Naive thymus-derived CD4-positive, alpha-beta T cell (primary cell): ENCODE results near the gene KRTAP29-1. TPM values are rescaled to one million over a fixed set of nuclear protein-coding genes. Genes with fewer than 3 reads are reported as not detected.

Experiments
- ATAC-seq: fragments of 150-1000 bp; cut with Tn5 transposase; 2 replicates; pipeline ENCODE4 v1.10.0; 2021; ENCODE audit warnings: mild to moderate bottlenecking, moderate library complexity
- CTCF ChIA-PET: fragments of 350-600 bp; sonication (Branson Sonifier 250); formaldehyde crosslinking; loops from one replicate; lab custom pipeline; 2021; ENCODE audit warnings: antibody characterized with exemption; lab: Charles Lee
- POLR2A ChIA-PET: fragments of 350-600 bp; sonication (Branson Sonifier 250); formaldehyde crosslinking; loops from one replicate; lab custom pipeline; 2021; ENCODE audit warnings: antibody characterized with exemption, inconsistent platforms; lab: Charles Lee
- DNase-seq, 9 donors: peaks; one replicate each; pipeline versions ENCODE4 v3.0.0 to v3.0.0-alpha.2; 2020 to 2022; ENCODE audit warnings: mixed read lengths in 1 of 9
- H3K27ac ChIP-seq: one replicate; pipeline ENCODE4 v1.7.0; 2013; ENCODE audit warnings: mild to moderate bottlenecking, low read depth, low read length, moderate library complexity
- H3K27me3 ChIP-seq, 2 donors: one replicate each; pipeline ENCODE4 v1.7.0; 2013; ENCODE audit warnings: low read length in 2 of 2, mild to moderate bottlenecking in 2 of 2, moderate library complexity in 2 of 2; ENCODE audit not compliant: control insufficient read depth in 2 of 2, insufficient read depth in 2 of 2
- H3K36me3 ChIP-seq, 3 experiments: 1 replicate in 2 of 3; 2 replicates in 1 of 3; pipeline ENCODE4 v1.7.0; 2013; ENCODE audit warnings: low read length in 3 of 3, mild to moderate bottlenecking in 3 of 3, moderate library complexity in 1 of 3; ENCODE audit not compliant: insufficient read depth in 3 of 3, control insufficient read depth in 2 of 3
- H3K4me1 ChIP-seq, 2 donors: one replicate each; pipeline ENCODE4 v1.7.0; 2013; ENCODE audit warnings: low read length in 2 of 2, mild to moderate bottlenecking in 2 of 2, moderate library complexity in 1 of 2; ENCODE audit not compliant: control insufficient read depth in 2 of 2, insufficient read depth in 2 of 2
- H3K4me3 ChIP-seq: 2 replicates; pipeline ENCODE4 v1.7.0; 2013; ENCODE audit warnings: mild to moderate bottlenecking, low read length
- H3K9me3 ChIP-seq, 3 experiments: 1 replicate in 2 of 3; 2 replicates in 1 of 3; pipeline ENCODE4 v1.7.0; 2013; ENCODE audit warnings: low read length in 3 of 3; ENCODE audit not compliant: control insufficient read depth in 2 of 3
- H3K27ac Mint-ChIP-seq, 9 donors: one replicate each; pipeline ENCODE4 v1.8.0; 2020 to 2022; ENCODE audit warnings: mixed read lengths in 9 of 9, mild to moderate bottlenecking in 8 of 9, moderate library complexity in 5 of 9, inconsistent platforms in 2 of 9
- H3K27me3 Mint-ChIP-seq, 5 donors: one replicate each; pipeline ENCODE4 v1.8.0; 2021 to 2022; ENCODE audit warnings: mixed read lengths in 5 of 5, mild to moderate bottlenecking in 1 of 5
- H3K36me3 Mint-ChIP-seq, 5 donors: one replicate each; pipeline ENCODE4 v1.8.0; 2020 to 2022; ENCODE audit warnings: mixed read lengths in 5 of 5, mild to moderate bottlenecking in 3 of 5, inconsistent platforms in 1 of 5
- H3K4me1 Mint-ChIP-seq, 7 donors: one replicate each; pipeline ENCODE4 v1.8.0; 2020 to 2022; ENCODE audit warnings: mixed read lengths in 7 of 7, mild to moderate bottlenecking in 3 of 7, inconsistent platforms in 1 of 7
- H3K4me3 Mint-ChIP-seq, 10 donors: one replicate each; pipeline ENCODE4 v1.8.0; 2020 to 2022; ENCODE audit warnings: mild to moderate bottlenecking in 10 of 10, mixed read lengths in 10 of 10, moderate library complexity in 6 of 10, inconsistent platforms in 2 of 10
- H3K9me3 Mint-ChIP-seq, 11 donors: one replicate each; pipeline ENCODE4 v1.8.0; 2020 to 2022; ENCODE audit warnings: mixed read lengths in 11 of 11, mild to moderate bottlenecking in 4 of 11, inconsistent platforms in 1 of 11, moderate library complexity in 1 of 11
- intact Hi-C, 2 donors: fragments of 100-400 bp; cut with micrococcal nuclease; formaldehyde crosslinking; loops; one replicate each; pipeline ENCODE4 v1.15.1; 2023
- polyA plus RNA-seq, 2 donors: library from polyadenylated mRNA; unstranded; fragments of 300-500 nt; fragmentation: Illumina TruSeq; gene quantifications; one replicate each; pipeline ENCODE4 v1.2.3, GENCODE V29; 2021
- total RNA-seq, 6 experiments: library from RNA in 5 of 6; stranded (reverse) in 5 of 6; gene quantifications; 1 replicate in 5 of 6; 2 replicates in 1 of 6; pipeline ENCODE4 v1.2.3 and lab custom pipeline; 2021 to 2026

The KRTAP29-1 gene
- total and polyA plus RNA-seq, 7 experiments from 2014 or later = 0.30 TPM; not detected in 6

DNA sequence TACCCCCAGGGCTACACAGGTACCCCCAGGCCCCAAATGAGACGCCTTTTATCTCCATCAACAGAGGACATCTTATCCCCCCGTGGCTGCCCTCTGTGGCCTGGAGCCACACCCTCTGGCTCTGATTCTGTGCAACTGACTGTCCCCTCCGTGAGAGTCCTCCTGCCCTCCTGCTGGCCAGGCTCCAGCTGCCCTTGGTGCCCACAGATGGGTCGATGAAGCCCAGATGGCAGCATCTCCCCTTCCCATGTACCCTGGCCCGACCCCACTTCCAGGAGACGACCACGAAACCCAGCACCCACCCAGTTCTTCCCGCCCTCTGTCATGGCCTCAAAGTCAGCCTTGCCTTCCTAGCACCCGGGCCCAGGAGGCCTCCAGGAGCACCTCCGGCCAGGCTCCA, 22.5 kb upstream of the KRTAP29-1 start:
- H3K9me3 Mint-ChIP-seq = peaks cover 0 to 7% (median 4%) of the 10 kb centered on the region in 11 donors
- Histone ChIP-seq H3K27ac (no peak overlapping the region), H3K4me1 (peaks cover 34 to 48% of the 10 kb centered on the region in 2 donors), H3K36me3 (no peaks in the 10 kb centered on the region), H3K27me3 (no peaks in the 10 kb centered on the region), H3K4me3 (no peak overlapping the region), H3K9me3 (no peaks in the 10 kb centered on the region)
- DNase-seq (no peak), ATAC-seq (no peak)
- no peaks in the 10 kb centered on the region for H3K27me3 Mint-ChIP-seq
- H3K27ac Mint-ChIP-seq = peak overlapping the region in 2 of 9 donors; percentile 64 to 70
- peaks cover 0 to 4% (median 0%) of the 10 kb centered on the region in 5 donors for H3K36me3 Mint-ChIP-seq
- POLR2A ChIA-PET = no interaction called here
- CTCF ChIA-PET = no interaction called here
- H3K4me1 Mint-ChIP-seq = peaks cover 11 to 72% (median 57%) of the 10 kb centered on the region in 7 donors
- peak overlapping the region in 1 of 10 donors; percentile 18 for H3K4me3 Mint-ChIP-seq
- intact Hi-C loops = no loop called here

DNA sequence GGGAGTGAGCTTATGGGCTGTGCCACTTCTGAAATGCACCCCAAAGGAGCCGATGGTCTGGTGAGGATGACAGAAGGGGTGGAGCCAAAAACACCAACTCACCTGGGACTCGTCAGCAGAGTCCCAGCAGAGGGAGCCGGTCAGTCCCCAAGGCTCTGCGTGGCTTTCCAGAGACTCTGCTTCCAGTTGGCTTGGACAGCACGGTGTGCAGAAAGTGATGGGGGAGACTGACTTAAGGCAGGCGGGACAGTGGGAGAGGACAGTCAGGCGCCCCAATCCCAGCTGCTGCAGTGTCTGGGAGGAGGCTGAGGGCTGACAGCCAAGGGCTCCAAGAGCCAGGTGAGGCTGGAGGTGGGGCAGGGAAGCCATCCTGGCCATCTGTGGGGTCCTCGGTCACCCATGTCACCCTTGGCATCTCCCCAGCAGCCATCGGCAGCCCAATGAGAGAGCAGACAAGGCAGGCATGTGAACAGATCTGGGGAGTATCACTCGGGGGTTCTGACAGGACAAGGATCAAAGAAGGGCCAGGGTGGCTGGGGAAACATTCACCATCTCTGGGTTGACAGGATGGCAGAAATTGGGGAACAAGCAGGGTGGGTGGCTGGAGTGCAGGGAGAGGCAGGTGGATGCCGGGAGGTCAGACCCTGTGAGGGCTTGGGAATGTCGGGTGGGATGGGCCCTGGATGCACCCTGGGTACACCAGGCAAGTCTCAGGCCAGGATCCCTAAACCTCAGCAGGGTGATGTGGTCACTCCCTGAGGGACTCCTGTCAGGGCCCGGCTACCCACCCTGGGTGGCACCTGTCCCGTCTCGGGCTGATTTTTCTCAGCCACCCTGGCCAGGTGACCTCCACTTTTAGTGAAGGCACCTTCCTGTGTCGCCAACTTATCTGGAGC, 21.8 kb upstream of the KRTAP29-1 start:
- ChIA-PET POLR2A (interaction anchor here (5.0 kb wide), 1 partner anchor 16 kb away, joined by 36 read pairs; the partner anchor contains the start of gene KRTAP16-1), CTCF (interaction anchor here (0.7 to 2.5 kb wide), 3 partner anchors 17 to 324 kb away, joined by 4 to 13 read pairs (median 13); no protein-coding TSS in a partner anchor)
- peaks cover 0 to 14% (median 7%) of the 10 kb centered on the region in 11 donors for H3K9me3 Mint-ChIP-seq
- no peaks in the 10 kb centered on the region for H3K36me3 ChIP-seq
- no peaks in the 10 kb centered on the region for H3K27me3 Mint-ChIP-seq
- DNase-seq (no peak), ATAC-seq (peak; percentile 24)
- peaks cover 0 to 4% (median 2%) of the 10 kb centered on the region in 5 donors for H3K36me3 Mint-ChIP-seq
- H3K4me3 ChIP-seq = no peak overlapping the region
- H3K4me1 ChIP-seq = peaks cover 34 to 48% of the 10 kb centered on the region in 2 donors
- no peaks in the 10 kb centered on the region for H3K9me3 ChIP-seq
- H3K27ac Mint-ChIP-seq = peak overlapping the region in 7 of 9 donors; percentile 10 to 87 (median 53)
- intact Hi-C loops = loop anchor here in 1 of 2 donors (5.0 kb wide), 2 partner anchors 112 to 168 kb away; no protein-coding TSS in a partner anchor
- no peak overlapping the region for H3K27ac ChIP-seq
- no peaks in the 10 kb centered on the region for H3K27me3 ChIP-seq
- H3K4me1 Mint-ChIP-seq = peaks cover 11 to 68% (median 57%) of the 10 kb centered on the region in 7 donors
- peak overlapping the region in 1 of 10 donors; percentile 18 for H3K4me3 Mint-ChIP-seq

DNA sequence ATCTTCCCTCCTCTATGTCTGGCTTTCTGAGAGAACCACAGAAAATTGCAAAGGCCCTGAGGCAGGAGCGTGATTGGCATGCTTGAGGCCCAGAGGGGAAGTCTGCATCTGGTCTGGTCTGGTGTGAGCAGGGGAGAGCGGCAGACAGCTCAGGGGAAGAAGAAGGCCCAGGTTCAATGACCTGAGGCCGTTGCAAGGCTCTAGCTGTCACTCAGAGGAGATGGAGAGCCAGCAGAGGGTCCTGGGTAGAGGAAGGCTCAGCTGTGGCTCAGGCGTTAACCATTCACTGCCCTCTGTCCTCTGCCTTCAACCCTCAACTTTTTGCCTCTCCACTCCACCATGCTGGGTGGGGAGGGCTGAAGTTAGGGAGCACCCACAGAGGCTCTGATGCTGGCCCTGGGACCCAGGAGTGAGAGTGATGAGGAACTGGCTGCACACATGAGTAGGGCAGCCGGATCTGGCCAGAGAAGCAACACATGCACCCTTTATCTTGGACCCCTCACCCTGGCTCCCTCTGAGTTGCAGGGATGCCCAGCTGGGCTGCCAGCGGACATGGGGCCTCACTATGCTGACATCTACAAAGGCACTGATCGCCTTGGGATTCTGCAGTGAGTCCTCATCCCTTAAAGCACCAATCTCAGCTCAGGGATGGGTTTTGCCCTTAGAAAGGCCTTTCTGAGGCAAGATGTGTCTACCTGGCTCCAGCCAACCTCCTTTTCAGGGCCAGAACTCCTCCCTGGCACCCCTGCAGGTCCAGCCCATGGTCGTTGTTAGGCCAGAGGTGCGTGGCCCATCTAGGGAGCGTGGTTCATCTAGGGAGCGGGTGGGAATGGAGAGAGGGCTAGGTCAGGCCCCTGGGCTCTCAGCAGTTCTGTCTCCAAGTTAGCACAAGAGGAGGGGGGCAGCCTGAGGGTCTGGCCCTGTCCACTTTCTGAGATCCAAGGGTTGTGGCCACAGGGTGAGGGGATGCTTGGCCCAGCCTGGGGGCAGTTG, 20.5 kb upstream of the KRTAP29-1 start:
- no peaks in the 10 kb centered on the region for H3K27me3 ChIP-seq
- H3K36me3 ChIP-seq = no peaks in the 10 kb centered on the region
- ATAC-seq (no peak), DNase-seq (no peak)
- Mint-ChIP-seq H3K9me3 (peaks cover 0 to 20% (median 10%) of the 10 kb centered on the region in 11 donors), H3K4me1 (peaks cover 11 to 61% (median 52%) of the 10 kb centered on the region in 7 donors), H3K27ac (peak overlapping the region; percentile 26 to 87 (median 80)), H3K36me3 (peaks cover 0 to 4% (median 2%) of the 10 kb centered on the region in 5 donors), H3K27me3 (no peaks in the 10 kb centered on the region), H3K4me3 (peak overlapping the region in 3 of 10 donors; percentile 25 to 33 (median 27))
- no peak overlapping the region for H3K27ac ChIP-seq
- intact Hi-C loops = loop anchor here (1.0 to 5.0 kb wide), 14 partner anchors 15 to 520 kb away; no protein-coding TSS in a partner anchor
- CTCF ChIA-PET = interaction anchor here (0.6 to 3.9 kb wide), 26 partner anchors 9 to 466 kb away, joined by 3 to 39 read pairs (median 4); partner anchors contain the start of genes KRT33A and KRTAP16-1
- no peaks in the 10 kb centered on the region for H3K9me3 ChIP-seq
- POLR2A ChIA-PET = interaction anchor here (0.8 to 5.0 kb wide), 4 partner anchors 8 to 18 kb away, joined by 3 to 36 read pairs (median 3); partner anchors contain the start of gene KRTAP16-1
- no peak overlapping the region for H3K4me3 ChIP-seq
- H3K4me1 ChIP-seq = peaks cover 34 to 48% of the 10 kb centered on the region in 2 donors

GRCh38 chr17:41322094-41322902, 19.6 kb upstream of the KRTAP29-1 start:
- H3K27me3 ChIP-seq = no peaks in the 10 kb centered on the region
- peaks cover 0 to 20% (median 10%) of the 10 kb centered on the region in 11 donors for H3K9me3 Mint-ChIP-seq
- ChIA-PET POLR2A (interaction anchor here (0.6 to 5.0 kb wide), 11 partner anchors 8 to 412 kb away, joined by 3 to 36 read pairs (median 3); partner anchors contain the start of genes EIF1, KRTAP16-1 and KRTAP4-12), CTCF (interaction anchor here (0.6 to 3.9 kb wide), 32 partner anchors 9 to 520 kb away, joined by 3 to 39 read pairs (median 3); partner anchors contain the start of genes KRT33A and KRTAP16-1)
- intact Hi-C loops = loop anchor here (1.0 to 5.0 kb wide), 14 partner anchors 14 to 519 kb away; no protein-coding TSS in a partner anchor
- peaks cover 0 to 4% (median 2%) of the 10 kb centered on the region in 5 donors for H3K36me3 Mint-ChIP-seq
- DNase-seq = peak in 7 of 9 donors; percentile 50 to 75 (median 60)
- H3K27me3 Mint-ChIP-seq = no peaks in the 10 kb centered on the region
- H3K4me3 ChIP-seq = no peak overlapping the region
- no peaks in the 10 kb centered on the region for H3K9me3 ChIP-seq
- H3K27ac Mint-ChIP-seq = peak overlapping the region; percentile 34 to 87 (median 77)
- peaks cover 26 to 44% of the 10 kb centered on the region in 2 donors for H3K4me1 ChIP-seq
- no peaks in the 10 kb centered on the region for H3K36me3 ChIP-seq
- H3K4me1 Mint-ChIP-seq = peaks cover 11 to 59% (median 50%) of the 10 kb centered on the region in 7 donors
- no peak overlapping the region for H3K27ac ChIP-seq
- H3K4me3 Mint-ChIP-seq = peak overlapping the region in 2 of 10 donors; percentile 25 to 27
- peak; percentile 81 for ATAC-seq

DNA sequence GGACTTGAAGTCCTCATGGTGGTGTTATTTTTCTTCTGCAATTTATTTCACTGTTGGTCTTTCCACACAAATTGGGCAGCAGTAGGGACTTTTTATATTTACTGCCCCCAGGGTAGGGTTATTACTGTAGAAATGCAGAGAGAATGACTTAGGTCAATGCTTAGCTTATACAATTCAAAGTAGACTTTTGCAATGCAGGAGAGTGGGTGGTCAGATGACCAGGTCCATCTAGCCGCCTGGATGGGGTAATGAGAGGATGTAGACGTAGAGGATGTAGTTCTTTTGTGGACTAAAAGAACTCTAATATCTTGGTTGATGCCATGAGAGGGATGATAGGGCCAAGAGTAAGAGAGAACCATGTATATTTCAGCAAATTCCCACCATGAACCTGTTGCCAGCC, 15.6 kb upstream of the KRTAP29-1 start:
- intact Hi-C loops = no loop called here
- H3K27me3 ChIP-seq = no peaks in the 10 kb centered on the region
- H3K27me3 Mint-ChIP-seq = peaks cover 0 to 6% (median 0%) of the 10 kb centered on the region in 5 donors
- peaks cover 0 to 32% (median 21%) of the 10 kb centered on the region in 7 donors for H3K4me1 Mint-ChIP-seq
- H3K9me3 ChIP-seq = no peaks in the 10 kb centered on the region
- H3K27ac Mint-ChIP-seq = no peak overlapping the region
- H3K4me3 ChIP-seq = no peak overlapping the region
- H3K27ac ChIP-seq = no peak overlapping the region
- CTCF ChIA-PET = no interaction called here
- ATAC-seq (no peak), DNase-seq (no peak)
- peaks cover 0 to 4% (median 2%) of the 10 kb centered on the region in 5 donors for H3K36me3 Mint-ChIP-seq
- no peaks in the 10 kb centered on the region for H3K36me3 ChIP-seq
- no peak overlapping the region for H3K4me3 Mint-ChIP-seq
- POLR2A ChIA-PET = interaction anchor here (0.7 to 1.3 kb wide), 4 partner anchors 9 to 405 kb away, joined by 3 to 4 read pairs (median 3); partner anchors contain the start of gene KRTAP16-1
- peaks cover 10 to 17% of the 10 kb centered on the region in 2 donors for H3K4me1 ChIP-seq
- peaks cover 0 to 20% (median 10%) of the 10 kb centered on the region in 11 donors for H3K9me3 Mint-ChIP-seq
